T-helper 1 cell treated with Interleukin-12 subunit alpha and Interleukin-12 subunit beta and Interleukin-4 antibody, amounts not matched to agents 30 μg/mL and 1 μg/mL, for 36 hours (primary cell): ENCODE measurements around the gene ENHO.

ENCODE experiments used
- H3K27ac Mint-ChIP-seq: one replicate; pipeline ENCODE4 v1.8.0; 2021; ENCODE audit warnings: mild to moderate bottlenecking, mixed read lengths
- H3K27me3 Mint-ChIP-seq: one replicate; pipeline ENCODE4 v1.8.0; 2021; ENCODE audit warnings: low read depth, mixed read lengths
- H3K36me3 Mint-ChIP-seq: one replicate; pipeline ENCODE4 v1.8.0; 2021; ENCODE audit warnings: low read depth, mixed read lengths
- H3K4me1 Mint-ChIP-seq: one replicate; pipeline ENCODE4 v1.8.0; 2021; ENCODE audit warnings: low read depth, mixed read lengths
- H3K4me3 Mint-ChIP-seq: one replicate; pipeline ENCODE4 v1.8.0; 2021; ENCODE audit warnings: mild to moderate bottlenecking, moderate library complexity, mixed read lengths
- H3K9me3 Mint-ChIP-seq: one replicate; pipeline ENCODE4 v1.8.0; 2021; ENCODE audit warnings: mixed read lengths

The ENHO gene

GRCh38 chr9:34559624-34560455 lies 37.0 kb upstream of the ENHO start:
- H3K4me3 Mint-ChIP-seq: no peak overlapping the region
- H3K4me1 Mint-ChIP-seq: no peaks in the 10 kb centered on the region
- peaks cover 13% of the 10 kb centered on the region for H3K27me3 Mint-ChIP-seq
- no peak overlapping the region for H3K27ac Mint-ChIP-seq
- no peaks in the 10 kb centered on the region for H3K9me3 Mint-ChIP-seq
- no peaks in the 10 kb centered on the region for H3K36me3 Mint-ChIP-seq

- Mint-ChIP-seq H3K36me3 (no peaks in the 10 kb centered on the region), H3K4me3 (no peak overlapping the region), H3K27ac (no peak overlapping the region), H3K4me1 (no peaks in the 10 kb centered on the region), H3K9me3 (no peaks in the 10 kb centered on the region), H3K27me3 (peaks cover 13% of the 10 kb centered on the region)
Measured at GRCh38 chr9:34558919-34559623, 36.3 kb upstream of the ENHO start.

DNA sequence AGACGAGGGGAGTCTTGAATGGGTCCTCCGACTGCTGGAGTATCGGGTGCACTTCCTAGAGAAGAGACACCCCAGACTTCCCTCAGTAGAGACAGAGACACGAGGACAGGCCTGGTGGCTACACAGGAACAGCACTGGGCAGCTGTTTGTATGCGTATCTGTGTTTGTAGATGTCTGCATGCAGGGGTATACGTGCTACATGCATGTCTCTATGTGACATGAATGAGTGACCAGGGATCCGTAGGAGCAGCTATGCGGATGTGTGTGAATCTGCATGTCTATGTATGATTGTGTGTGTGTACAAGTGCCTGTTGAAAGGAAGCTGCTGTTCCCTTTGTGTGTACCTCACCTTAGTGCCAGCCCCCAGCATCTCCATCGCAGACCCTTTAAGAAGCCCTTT lies 35.6 kb upstream of the ENHO start:
- Mint-ChIP-seq H3K9me3 (no peaks in the 10 kb centered on the region), H3K36me3 (no peaks in the 10 kb centered on the region), H3K27me3 (peaks cover 13% of the 10 kb centered on the region), H3K4me3 (no peak overlapping the region), H3K4me1 (no peaks in the 10 kb centered on the region), H3K27ac (no peak overlapping the region)

GRCh38 chr9:34557426-34558321 lies 34.9 kb upstream of the ENHO start:
- no peaks in the 10 kb centered on the region for H3K9me3 Mint-ChIP-seq
- H3K36me3 Mint-ChIP-seq: no peaks in the 10 kb centered on the region
- no peak overlapping the region for H3K4me3 Mint-ChIP-seq
- H3K4me1 Mint-ChIP-seq: no peaks in the 10 kb centered on the region
- no peak overlapping the region for H3K27ac Mint-ChIP-seq
- peaks cover 13% of the 10 kb centered on the region for H3K27me3 Mint-ChIP-seq

GRCh38 chr9:34556949-34557348 lies 34.2 kb upstream of the ENHO start:
- Mint-ChIP-seq H3K9me3 (no peaks in the 10 kb centered on the region), H3K4me1 (no peaks in the 10 kb centered on the region), H3K4me3 (no peak overlapping the region), H3K36me3 (no peaks in the 10 kb centered on the region), H3K27ac (no peak overlapping the region), H3K27me3 (peaks cover 13% of the 10 kb centered on the region)

- H3K27me3 Mint-ChIP-seq: peaks cover 13% of the 10 kb centered on the region
- H3K27ac Mint-ChIP-seq: no peak overlapping the region
- no peak overlapping the region for H3K4me3 Mint-ChIP-seq
- no peaks in the 10 kb centered on the region for H3K9me3 Mint-ChIP-seq
- H3K36me3 Mint-ChIP-seq: no peaks in the 10 kb centered on the region
- H3K4me1 Mint-ChIP-seq: no peaks in the 10 kb centered on the region
Measured at GRCh38 chr9:34555936-34556525, 33.2 kb upstream of the ENHO start.

DNA sequence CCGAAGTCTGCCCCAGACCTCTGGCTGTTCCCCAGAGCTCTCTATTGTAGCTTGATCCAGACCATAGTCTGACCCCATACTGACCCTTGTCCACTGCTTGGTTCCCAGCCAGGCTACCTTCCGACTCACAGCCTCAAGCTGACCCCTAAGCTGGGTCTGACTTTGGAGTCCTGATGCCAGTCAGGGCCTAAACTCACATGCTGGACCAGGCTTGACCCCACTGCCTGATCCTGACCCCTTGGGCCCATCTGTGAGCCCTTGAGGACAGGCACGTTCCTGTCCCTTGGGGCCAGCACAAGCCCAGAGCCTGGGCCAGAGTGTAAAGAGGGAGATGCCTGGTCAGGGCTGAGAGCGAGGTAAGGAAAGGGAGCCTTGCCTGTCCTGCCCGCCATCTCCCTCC lies 32.7 kb upstream of the ENHO start:
- Mint-ChIP-seq H3K4me1 (no peaks in the 10 kb centered on the region), H3K36me3 (no peaks in the 10 kb centered on the region), H3K27me3 (peaks cover 13% of the 10 kb centered on the region), H3K9me3 (no peaks in the 10 kb centered on the region), H3K27ac (no peak overlapping the region), H3K4me3 (no peak overlapping the region)

GRCh38 chr9:34555002-34555348 lies 32.2 kb upstream of the ENHO start:
- Mint-ChIP-seq H3K9me3 (no peaks in the 10 kb centered on the region), H3K4me3 (no peak overlapping the region), H3K4me1 (no peaks in the 10 kb centered on the region), H3K27ac (no peak overlapping the region), H3K36me3 (no peaks in the 10 kb centered on the region), H3K27me3 (peaks cover 9% of the 10 kb centered on the region)

DNA sequence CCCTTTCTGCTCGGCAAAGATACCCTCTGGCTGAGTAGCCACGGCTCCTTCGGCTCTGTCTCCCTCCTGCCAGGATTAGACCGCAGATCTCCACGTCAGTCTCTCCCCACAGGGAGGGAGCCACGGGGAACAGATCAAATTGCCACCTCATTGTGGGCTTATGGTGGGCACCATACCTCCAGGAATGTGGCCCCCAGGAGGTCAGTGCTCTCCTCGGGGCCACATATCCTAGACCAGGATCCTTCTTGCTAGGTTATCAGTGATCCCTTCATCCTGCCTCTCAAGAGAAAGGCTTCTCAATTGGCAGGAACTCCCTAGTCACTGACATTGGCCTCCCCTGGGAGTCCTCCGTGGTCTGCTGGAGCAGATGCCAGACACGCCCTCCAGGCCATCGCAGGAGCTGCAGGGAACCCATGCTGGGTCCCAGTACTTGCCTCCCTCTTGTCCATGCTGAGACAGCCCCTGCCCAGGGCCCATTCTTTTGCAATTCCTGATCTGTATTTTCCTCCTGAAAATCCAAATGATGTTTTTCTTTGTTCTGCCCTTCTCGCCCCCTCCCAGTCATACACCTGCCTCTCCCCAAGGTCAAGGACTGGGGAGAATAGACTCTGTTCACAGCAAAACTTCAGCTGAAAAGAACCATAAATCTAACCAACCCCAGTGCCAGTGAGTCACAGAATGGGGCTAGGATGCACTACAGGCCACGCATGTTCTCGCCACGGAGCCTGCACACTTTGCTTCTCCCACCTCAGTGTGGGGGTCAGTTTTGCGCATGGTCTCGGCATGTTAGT lies 31.6 kb upstream of the ENHO start:
- Mint-ChIP-seq H3K9me3 (no peaks in the 10 kb centered on the region), H3K4me3 (no peak overlapping the region), H3K4me1 (no peaks in the 10 kb centered on the region), H3K36me3 (no peaks in the 10 kb centered on the region), H3K27me3 (peaks cover 8% of the 10 kb centered on the region), H3K27ac (no peak overlapping the region)

GRCh38 chr9:34553511-34554021 lies 30.8 kb upstream of the ENHO start:
- no peaks in the 10 kb centered on the region for H3K4me1 Mint-ChIP-seq
- no peak overlapping the region for H3K27ac Mint-ChIP-seq
- no peak overlapping the region for H3K4me3 Mint-ChIP-seq
- peaks cover 6% of the 10 kb centered on the region for H3K27me3 Mint-ChIP-seq
- no peaks in the 10 kb centered on the region for H3K9me3 Mint-ChIP-seq
- H3K36me3 Mint-ChIP-seq: no peaks in the 10 kb centered on the region

DNA sequence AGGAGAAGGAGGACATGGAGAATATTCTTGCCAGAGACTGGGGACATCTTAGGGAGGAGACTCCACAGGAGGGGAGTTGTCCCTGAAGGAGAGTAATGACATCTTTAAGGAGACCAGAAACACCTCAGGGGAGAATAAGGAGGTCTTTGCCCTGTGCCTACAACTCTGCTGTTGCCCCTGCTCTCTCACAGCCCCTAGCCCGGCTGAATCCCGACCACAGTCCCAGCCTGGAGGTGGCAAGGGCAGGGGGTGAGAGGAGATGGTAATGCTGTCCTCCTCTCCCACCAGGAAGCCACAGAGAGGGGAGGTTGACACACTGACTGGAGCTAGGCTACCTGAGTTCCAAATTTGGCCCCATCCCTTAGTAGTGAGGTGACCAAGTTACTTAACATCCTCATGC lies 30.2 kb upstream of the ENHO start:
- Mint-ChIP-seq H3K9me3 (no peaks in the 10 kb centered on the region), H3K36me3 (no peaks in the 10 kb centered on the region), H3K27me3 (peaks cover 8% of the 10 kb centered on the region), H3K27ac (no peak overlapping the region), H3K4me3 (no peak overlapping the region), H3K4me1 (no peaks in the 10 kb centered on the region)

DNA sequence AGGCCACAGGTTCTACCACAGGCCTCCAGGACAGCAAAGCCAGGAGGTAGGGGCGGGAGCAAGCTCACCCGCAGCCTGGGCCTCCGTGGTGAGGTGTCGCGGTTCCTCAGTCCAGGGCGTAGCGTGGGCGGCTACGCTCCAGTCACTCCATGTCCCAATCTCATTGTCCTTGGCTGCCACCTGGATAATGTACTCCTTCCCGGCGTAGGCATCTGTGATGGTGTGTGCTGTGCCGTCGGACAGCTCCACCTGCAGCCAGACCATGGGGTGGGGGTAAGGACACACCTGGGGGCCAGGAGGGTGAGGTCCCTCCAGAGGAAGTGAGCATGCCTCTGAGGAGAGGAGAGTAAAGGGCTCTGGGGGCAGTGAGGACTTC lies 29.8 kb upstream of the ENHO start:
- H3K9me3 Mint-ChIP-seq: no peaks in the 10 kb centered on the region
- H3K27me3 Mint-ChIP-seq: peaks cover 8% of the 10 kb centered on the region
- H3K27ac Mint-ChIP-seq: no peak overlapping the region
- H3K36me3 Mint-ChIP-seq: no peaks in the 10 kb centered on the region
- no peaks in the 10 kb centered on the region for H3K4me1 Mint-ChIP-seq
- no peak overlapping the region for H3K4me3 Mint-ChIP-seq

GRCh38 chr9:34551751-34552605 lies 29.2 kb upstream of the ENHO start:
- no peak overlapping the region for H3K27ac Mint-ChIP-seq
- no peak overlapping the region for H3K4me3 Mint-ChIP-seq
- no peaks in the 10 kb centered on the region for H3K9me3 Mint-ChIP-seq
- no peaks in the 10 kb centered on the region for H3K36me3 Mint-ChIP-seq
- peaks cover 4% of the 10 kb centered on the region for H3K27me3 Mint-ChIP-seq
- H3K4me1 Mint-ChIP-seq: no peaks in the 10 kb centered on the region
